BE2C (cell line): ENCODE measurements around the gene NEUROG2.

Experiments used
- DNase-seq: peaks from one replicate; pipeline ENCODE4 v3.0.0-alpha.2; 2020
- H3K27me3 ChIP-seq: fragments of 250-450 bp; sonication (Bioruptor Pico); 2 replicates; pipeline ENCODE4 v1.5.1; 2020; ENCODE audit warnings: mild to moderate bottlenecking
- H3K36me3 ChIP-seq: fragments of 250-450 bp; sonication (Bioruptor Pico); 2 replicates; pipeline ENCODE4 v1.5.1; 2020; ENCODE audit warnings: mild to moderate bottlenecking
- H3K4me1 ChIP-seq: fragments of 250-450 bp; sonication (Bioruptor Pico); 2 replicates; pipeline ENCODE4 v1.5.1; 2020
- H3K4me3 ChIP-seq: 2 replicates; pipeline ENCODE4 v1.5.1; 2011; ENCODE audit warnings: low read depth, low read length
- H3K9me3 ChIP-seq: fragments of 250-450 bp; sonication (Bioruptor Pico); 2 replicates; pipeline ENCODE4 v1.5.1; 2020
- CTCF ChIP-seq: IDR thresholded peaks from 2 replicates; pipeline ENCODE4 v1.5.1; 2012; ENCODE audit warnings: mild to moderate bottlenecking, low read depth, low read length

The NEUROG2 gene

DNA sequence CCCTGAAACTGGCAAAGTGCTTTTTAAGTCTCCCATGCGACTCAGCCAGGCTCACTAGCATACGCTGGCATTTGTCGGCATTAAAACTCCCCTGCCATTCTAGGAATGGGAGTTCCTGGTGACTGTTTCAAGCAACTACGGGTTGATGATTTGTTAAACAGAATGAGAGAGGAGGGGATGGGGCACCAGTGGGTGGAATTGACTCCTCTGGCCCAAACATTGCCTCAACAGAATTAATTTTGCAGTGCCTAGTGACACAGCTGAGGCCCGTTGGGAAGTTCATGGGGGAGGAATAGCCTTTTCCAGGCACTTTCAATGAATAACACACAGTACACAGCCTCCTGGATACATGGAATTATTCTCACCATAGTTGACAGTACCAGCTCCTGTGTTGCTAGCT, 30.1 kb downstream of the NEUROG2 start:
- no peaks in the 10 kb centered on the region for H3K4me1 ChIP-seq
- no peak for TF ChIP-seq CTCF
- peaks cover 4% of the 10 kb centered on the region; the same call in 1 of the 2 replicates for H3K27me3 ChIP-seq
- H3K4me3 ChIP-seq, result no peak overlapping the region
- H3K36me3 ChIP-seq, result no peaks in the 10 kb centered on the region
- no peak for DNase-seq
- H3K9me3 ChIP-seq, result no peaks in the 10 kb centered on the region; the same call in 1 of the 2 replicates

DNA sequence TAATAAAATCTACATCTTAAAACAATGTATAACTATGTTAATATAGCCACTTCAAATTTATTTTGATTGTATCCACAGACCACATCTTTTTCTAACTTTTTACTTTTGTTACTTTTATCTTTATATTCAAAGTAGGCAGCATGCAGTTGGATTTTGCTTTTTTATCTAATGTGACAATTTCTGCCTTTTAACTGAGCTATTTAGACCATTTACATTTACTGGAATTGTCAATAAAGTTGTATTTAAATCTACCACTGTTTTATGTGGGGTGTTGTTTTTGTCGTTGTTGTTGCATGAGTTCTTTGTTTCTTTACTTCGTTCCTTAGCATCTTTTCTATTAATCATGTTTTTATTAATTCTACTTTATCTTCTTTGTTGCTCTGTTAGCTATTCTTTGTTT, 42.0 kb downstream of the NEUROG2 start:
- Histone ChIP-seq H3K4me1 (no peaks in the 10 kb centered on the region), H3K27me3 (peaks cover 3% of the 10 kb centered on the region; the same call in 1 of the 2 replicates), H3K4me3 (no peak overlapping the region), H3K36me3 (no peaks in the 10 kb centered on the region), H3K9me3 (no peaks in the 10 kb centered on the region)
- DNase-seq, result no peak
- TF ChIP-seq CTCF, result no peak

- Histone ChIP-seq H3K36me3 (no peaks in the 10 kb centered on the region), H3K4me3 (no peak overlapping the region), H3K4me1 (no peaks in the 10 kb centered on the region), H3K27me3 (peaks cover 3% of the 10 kb centered on the region; the same call in 1 of the 2 replicates), H3K9me3 (no peaks in the 10 kb centered on the region)
- DNase-seq, result no peak
- TF ChIP-seq CTCF, result no peak
Measured at GRCh38 chr4:112472318-112472717, 43.7 kb downstream of the NEUROG2 start.
